GM12878 (cell line): Measurements from ENCODE around the gene HCN4. TPM values are rescaled to one million over a fixed set of nuclear protein-coding genes. Genes with fewer than 3 reads are reported as not detected.

Experiments used
- ATAC-seq: fragments of 200-7000 bp; cut with Tn5 transposase; 3 replicates; pipeline ENCODE4 v1.9.1; 2020; ENCODE audit warnings: mild to moderate bottlenecking, moderate library complexity
- BruUV-seq: library from RNA; stranded (reverse); fragments of 400-500 nt; replicated peaks from 2 replicates; lab custom pipeline; 2021; lab: Mats Ljungman, UMichigan
- CTCF ChIA-PET: fragments of 300-600 bp; sonication (Branson Sonifier 250); formaldehyde crosslinking; extraction: SDS; loops from one replicate; lab custom pipeline; 2021; ENCODE audit warnings: inconsistent platforms; lab: Yijun Ruan, JAX
- POLR2A ChIA-PET: fragments of 350-600 bp; formaldehyde crosslinking; extraction: SDS; loops from one replicate; lab custom pipeline; 2021; ENCODE audit warnings: inconsistent platforms; lab: Charles Lee
- RAD21 ChIA-PET: fragments of 300-600 bp; sonication (Branson Sonifier 250); formaldehyde crosslinking; loops from one replicate; lab custom pipeline; 2023; ENCODE audit warnings: antibody characterized with exemption; ENCODE audit not compliant: unreplicated experiment; lab: Charles Lee
- SMC1A ChIA-PET: fragments of 300-600 bp; sonication (Branson Sonifier 250); formaldehyde crosslinking; loops from one replicate; lab custom pipeline; 2023; ENCODE audit not compliant: unreplicated experiment, uncharacterized antibody; lab: Charles Lee
- DNase-seq: peaks from one replicate; pipeline ENCODE4 v3.0.0-alpha.2; 2011; ENCODE audit warnings: low read depth, low spot score
- FAIRE-seq: peaks from 3 replicates; lab custom pipeline; 2011; peaks lifted over from hg19 to GRCh38; lab: Jason Lieb, UNC
- H2AFZ ChIP-seq: 2 replicates; pipeline ENCODE4 v1.6.0; 2011; ENCODE audit warnings: low read depth, low read length, control low read depth; ENCODE audit not compliant: control insufficient read depth
- H3K27ac ChIP-seq: 2 replicates; pipeline ENCODE4 v1.5.1; 2011; ENCODE audit warnings: control low read depth; ENCODE audit not compliant: control insufficient read depth, insufficient read depth
- H3K27me3 ChIP-seq, 2 experiments: replicated peaks in 1 of 2; 2 replicates each; pipeline versions ENCODE4 v1.6.0 to v1.6.1; 2011; ENCODE audit warnings: low read length in 1 of 2; ENCODE audit not compliant: control insufficient read depth in 2 of 2, insufficient read depth in 2 of 2
- H3K36me3 ChIP-seq, 2 experiments: 2 replicates each; pipeline ENCODE4 v1.5.1; 2011; ENCODE audit warnings: low read length in 1 of 2; ENCODE audit not compliant: control insufficient read depth in 2 of 2, insufficient read depth in 2 of 2
- H3K4me1 ChIP-seq: 2 replicates; pipeline ENCODE4 v1.6.1; 2011; ENCODE audit warnings: mild to moderate bottlenecking, low read length, moderate library complexity, mixed read lengths; ENCODE audit not compliant: control insufficient read depth, insufficient read depth
- H3K4me2 ChIP-seq: 2 replicates; pipeline ENCODE4 v1.6.0; 2011; ENCODE audit warnings: control low read depth; ENCODE audit not compliant: control insufficient read depth, insufficient read depth
- H3K4me3 ChIP-seq: fragments of 200-600 bp; sonication (generic); 2 replicates; pipeline ENCODE4 v1.5.1; 2016
- H3K79me2 ChIP-seq: 2 replicates; pipeline ENCODE4 v1.6.0; 2011; ENCODE audit warnings: low read length; ENCODE audit not compliant: control insufficient read depth, insufficient read depth
- H3K9ac ChIP-seq: 2 replicates; pipeline ENCODE4 v1.8.0; 2011; ENCODE audit warnings: low read length, control low read depth, mixed read lengths; ENCODE audit not compliant: control insufficient read depth, insufficient read depth
- H3K9me3 ChIP-seq: replicated peaks from 3 replicates; pipeline ENCODE4 v1.5.1; 2011; ENCODE audit warnings: mild to moderate bottlenecking, low read length; ENCODE audit not compliant: control insufficient read depth, insufficient read depth
- H4K20me1 ChIP-seq: 2 replicates; pipeline ENCODE4 v1.6.0; 2011; ENCODE audit not compliant: control insufficient read depth, insufficient read depth
- ATF3 ChIP-seq: IDR thresholded peaks from 2 replicates; pipeline ENCODE4 v1.6.1; 2011; ENCODE audit warnings: low read depth, mild to moderate bottlenecking, low read length, moderate library complexity, borderline replicate concordance; ENCODE audit errors: extremely low read depth
- FOXK2 ChIP-seq: fragments of 450-650 bp; IDR thresholded peaks from 2 replicates; pipeline ENCODE4 v1.6.1; 2017; ENCODE audit warnings: mild to moderate bottlenecking, moderate library complexity
- HSF1 ChIP-seq: fragments of 150-350 bp; IDR thresholded peaks from 2 replicates; pipeline ENCODE4 v1.6.1; 2014; ENCODE audit warnings: mild to moderate bottlenecking, low read depth, low read length
- IKZF1 ChIP-seq: fragments of 450-650 bp; conservative IDR thresholded peaks from 2 replicates; pipeline ENCODE4 v1.6.1; 2017; ENCODE audit warnings: antibody characterized with exemption, mild to moderate bottlenecking
- JUND ChIP-seq: IDR thresholded peaks from 2 replicates; pipeline ENCODE4 v1.6.1; 2012; ENCODE audit warnings: low read depth, mild to moderate bottlenecking, low read length, improper control_type of control experiment, moderate library complexity
- KAT2A ChIP-seq: conservative IDR thresholded peaks from 2 replicates; pipeline ENCODE4 v1.6.1; 2011; ENCODE audit warnings: low read depth, low read length; ENCODE audit not compliant: control insufficient read depth
- MEF2A ChIP-seq: IDR thresholded peaks from 2 replicates; pipeline ENCODE4 v1.6.1; 2011; ENCODE audit warnings: low read depth, mild to moderate bottlenecking, low read length, moderate library complexity; ENCODE audit not compliant: insufficient read depth
- MEF2B ChIP-seq: fragments of 450-650 bp; IDR thresholded peaks from 2 replicates; pipeline ENCODE4 v1.6.1; 2018; ENCODE audit warnings: mild to moderate bottlenecking, moderate library complexity; ENCODE audit not compliant: partially characterized antibody, poor library complexity, severe bottlenecking
- MTA2 ChIP-seq: fragments of 450-650 bp; IDR thresholded peaks from 2 replicates; pipeline ENCODE4 v1.6.1; 2016; ENCODE audit warnings: low read depth, mild to moderate bottlenecking, moderate library complexity
- MYC ChIP-seq: IDR thresholded peaks from 2 replicates; pipeline ENCODE4 v1.6.1; 2011; ENCODE audit warnings: mild to moderate bottlenecking, low read length, moderate library complexity, inconsistent platforms; ENCODE audit not compliant: insufficient read depth, insufficient replicate concordance, insufficient read length, severe bottlenecking
- SUPT20H ChIP-seq: IDR thresholded peaks from 2 replicates; pipeline ENCODE4 v1.6.1; 2011; ENCODE audit warnings: low read depth, mild to moderate bottlenecking, low read length, moderate library complexity, borderline replicate concordance; ENCODE audit not compliant: control insufficient read depth
- TCF12 ChIP-seq: IDR thresholded peaks from 2 replicates; pipeline ENCODE4 v1.6.1; 2011; ENCODE audit warnings: low read depth, mild to moderate bottlenecking, low read length
- ZBTB11 ChIP-seq: fragments of 450-650 bp; formaldehyde crosslinking; IDR thresholded peaks from 2 replicates; pipeline ENCODE4 v1.5.0; 2022; ENCODE audit warnings: mild to moderate bottlenecking, missing genetic modification characterization
- ZNF24 ChIP-seq: fragments of 450-650 bp; IDR thresholded peaks from 2 replicates; pipeline ENCODE4 v1.6.1; 2017; ENCODE audit warnings: antibody characterized with exemption, mild to moderate bottlenecking
- WGBS: methylation state at CpG from one replicate; pipeline ENCODE4 v1.1.6; 2016; ENCODE audit warnings: low lambda C conversion rate; ENCODE audit not compliant: insufficient replicate concordance, insufficient coverage; ENCODE audit errors: missing lambda C conversion rate; 5-methylcytosine and 5-hydroxymethylcytosine counted together
- in situ Hi-C: fragments of 300-500 bp; cut with MboI; formaldehyde crosslinking; loops from 9 replicates; pipeline ENCODE4 v1.14.3; 2018; ENCODE audit warnings: mixed read lengths
- intact Hi-C: fragments of 100-400 bp; cut with micrococcal nuclease; formaldehyde crosslinking; loops from one replicate; pipeline ENCODE4 v1.14.2; 2022; ENCODE audit not compliant: unreplicated experiment
- polyA plus RNA-seq, 11 experiments: library from polyadenylated mRNA; depleted of rRNA in 4 of 11; unstranded in 6 of 11; stranded (reverse) in 5 of 11; fragments of >200 nt; fragmentation: Nextera tagmentation in 4 of 11; fragmentation: Illumina TruSeq in 1 of 11; extraction: Ambion mirVana in 4 of 11; extraction: Trizol in 1 of 11; gene quantifications; 1 replicate in 1 of 11; 2 replicates in 10 of 11; pipeline versions ENCODE4 v1.2.1 to v1.2.3, GENCODE V29; 2011 to 2016; ENCODE audit warnings: inconsistent platforms in 2 of 11, missing spikeins in 2 of 11, low read depth in 1 of 11
- total RNA-seq, 4 experiments: library from RNA; depleted of rRNA in 3 of 4; stranded (reverse); fragments of >200 nt in 3 of 4; fragmentation: Illumina TruSeq in 1 of 4; extraction: Trizol in 1 of 4; gene quantifications; 2 replicates each; pipeline versions ENCODE4 v1.2.1 to v1.2.3, GENCODE V29; 2013 to 2021

Gene HCN4
- total and polyA plus RNA-seq, 10 of the 15 experiments (the other 5 are each of a cell fraction or from before 2014, with no cell fraction given) = 0.03 to 0.10 TPM; not detected in 8

- FAIRE-seq (no peak), ATAC-seq (no peak), DNase-seq (no peak)
- no peak overlapping the region for H2AFZ ChIP-seq
- no peak overlapping the region for H3K9ac ChIP-seq
- no peak overlapping the region for H3K27ac ChIP-seq
- RAD21 ChIA-PET = no interaction called here
- no peaks in the 10 kb centered on the region for H3K79me2 ChIP-seq
- intact Hi-C loops (no loop called here), in situ Hi-C loops (no loop called here)
- no peak overlapping the region for H3K4me2 ChIP-seq
- no peaks in the 10 kb centered on the region for H3K27me3 ChIP-seq
- peaks cover 4% of the 10 kb centered on the region; the same call in 1 of the 2 replicates for H3K4me1 ChIP-seq
- BruUV-seq = no TSS peak
- no peaks in the 10 kb centered on the region for H3K9me3 ChIP-seq
- CTCF ChIA-PET = no interaction called here
- H3K36me3 ChIP-seq = no peaks in the 10 kb centered on the region
- no peaks in the 10 kb centered on the region for H4K20me1 ChIP-seq
- H3K4me3 ChIP-seq = no peak overlapping the region
- WGBS = 0% methylated on average over 2 of the region's 2 CpGs
- TF ChIP-seq ZBTB11 (CRISPR knock-in tag) (no peak), TCF12 (no peak), MYC (no peak), ZNF24 (no peak), IKZF1 (no peak), ATF3 (no peak), MEF2A (no peak), SUPT20H (no peak), JUND (no peak), FOXK2 (no peak), MTA2 (no peak), MEF2B (no peak), HSF1 (no peak), KAT2A (no peak)
- POLR2A ChIA-PET = no interaction called here
- SMC1A ChIA-PET = interaction anchor here (0.6 kb wide), 1 partner anchor 247 kb away, joined by 3 read pairs; no protein-coding TSS in a partner anchor
These were observed 54.9 kb downstream of the HCN4 start for GRCh38 chr15:73313861-73314260.
